Measurements from ENCODE around the gene RPL19. TPM values are rescaled to one million over a fixed set of nuclear protein-coding genes. Genes with fewer than 3 reads are reported as not detected.
A peak's percentile ranks its signal among the peaks of the same experiment; 100 is the strongest.

RPL19 gene
- total and polyA plus RNA-seq, 2 donors (not counting 3 experiments of a cell fraction or from before 2014, with no cell fraction given) = 1,802 to 1,958 TPM

GRCh38 chr17:39229274-39229913, 29.3 kb downstream of the RPL19 start:
- H3K36me3 ChIP-seq (ENCODE audit: control insufficient read depth in 2 of 2, extremely low read depth in 1 of 2, insufficient read depth in 2 of 2, low read length in 2 of 2) = no peaks in the 10 kb centered on the region
- peaks cover 19 to 25% of the 10 kb centered on the region in 2 experiments for H3K27me3 ChIP-seq (ENCODE audit: control insufficient read depth in 2 of 2, insufficient read depth in 2 of 2, low read length in 2 of 2)
- ChIA-PET POLR2A (no interaction called here), CTCF (interaction anchor here (1.3 to 4.9 kb wide), 3 partner anchors 11 to 22 kb away, joined by 4 to 112 read pairs (median 54); no protein-coding TSS in a partner anchor)
- intact Hi-C loops (cut with micrococcal nuclease) = no loop called here
- H3K79me2 ChIP-seq (ENCODE audit: control insufficient read depth, insufficient read depth, low read length) = no peaks in the 10 kb centered on the region
- H3K27ac ChIP-seq (ENCODE audit: insufficient read depth, low read depth, low read length) = no peak overlapping the region
- H3K4me3 ChIP-seq (replicated peaks in 1 of 3; ENCODE audit: insufficient read depth in 1 of 3, low read depth in 1 of 3, low read length in 3 of 3) = no peak overlapping the region
- H3K9ac ChIP-seq (replicated peaks; ENCODE audit: extremely low read depth, insufficient read depth, low read length) = no peak overlapping the region
- DNase-seq (ENCODE audit: low read depth, low spot score) = no peak
- BruUV-seq (replicated peaks) = no TSS peak
- H3K9me3 ChIP-seq (replicated peaks; ENCODE audit: control insufficient read depth, insufficient read depth, low read length) = no peaks in the 10 kb centered on the region
- peak; percentile 90 for FAIRE-seq
- H3K9me1 ChIP-seq (replicated peaks; ENCODE audit: control insufficient read depth, extremely low read depth, insufficient read depth, low read length) = no peaks in the 10 kb centered on the region
- no peaks in the 10 kb centered on the region for H4K20me1 ChIP-seq (replicated peaks; ENCODE audit: control insufficient read depth, extremely low read depth, insufficient read depth, low read length)
- no peak overlapping the region for H3K4me2 ChIP-seq (ENCODE audit: insufficient read depth, low read length)
- H3K4me1 ChIP-seq (ENCODE audit: control insufficient read depth, extremely low read depth, insufficient read depth, low read length) = peaks cover 14% of the 10 kb centered on the region
- peak overlapping the region; percentile 34 for H2AFZ ChIP-seq (ENCODE audit: low read depth, low read length)
- TF ChIP-seq CTCF (IDR thresholded peaks at IDR 0.05; ENCODE audit: extremely low read depth in 1 of 2, insufficient read depth in 1 of 2, low read depth in 1 of 2, low read length in 2 of 2) (no peak), MAX (IDR thresholded peaks at IDR 0.05; ENCODE audit: insufficient read depth, insufficient read length) (no peak), EZH2 (IDR thresholded peaks at IDR 0.05; ENCODE audit: borderline replicate concordance, low read depth, low read length, severe bottlenecking) (no peak), MYC (IDR thresholded peaks at IDR 0.05; ENCODE audit: low read depth, low read length) (no peak), GATA2 (IDR thresholded peaks at IDR 0.05; ENCODE audit: insufficient read depth, insufficient read length, low read depth, low read length) (no peak), POLR2A (IDR thresholded peaks at IDR 0.05; ENCODE audit: low read depth, low read length) (no peak), POLR2AphosphoS5 (IDR thresholded peaks at IDR 0.05; ENCODE audit: insufficient read depth, low read depth, low read length) (no peak), FOS (IDR thresholded peaks at IDR 0.05; ENCODE audit: borderline replicate concordance, insufficient read depth, low read length) (no peak), JUN (IDR thresholded peaks at IDR 0.05; ENCODE audit: borderline replicate concordance, insufficient read depth, insufficient read length, low read depth) (no peak)
- dilution Hi-C loops (cut with MboI; ENCODE audit: extremely low pct_ligation_motif_present, low sequenced_read_pairs) = no loop called here
